ENCODE data around the gene CCL26.

CCL26 gene

DNA sequence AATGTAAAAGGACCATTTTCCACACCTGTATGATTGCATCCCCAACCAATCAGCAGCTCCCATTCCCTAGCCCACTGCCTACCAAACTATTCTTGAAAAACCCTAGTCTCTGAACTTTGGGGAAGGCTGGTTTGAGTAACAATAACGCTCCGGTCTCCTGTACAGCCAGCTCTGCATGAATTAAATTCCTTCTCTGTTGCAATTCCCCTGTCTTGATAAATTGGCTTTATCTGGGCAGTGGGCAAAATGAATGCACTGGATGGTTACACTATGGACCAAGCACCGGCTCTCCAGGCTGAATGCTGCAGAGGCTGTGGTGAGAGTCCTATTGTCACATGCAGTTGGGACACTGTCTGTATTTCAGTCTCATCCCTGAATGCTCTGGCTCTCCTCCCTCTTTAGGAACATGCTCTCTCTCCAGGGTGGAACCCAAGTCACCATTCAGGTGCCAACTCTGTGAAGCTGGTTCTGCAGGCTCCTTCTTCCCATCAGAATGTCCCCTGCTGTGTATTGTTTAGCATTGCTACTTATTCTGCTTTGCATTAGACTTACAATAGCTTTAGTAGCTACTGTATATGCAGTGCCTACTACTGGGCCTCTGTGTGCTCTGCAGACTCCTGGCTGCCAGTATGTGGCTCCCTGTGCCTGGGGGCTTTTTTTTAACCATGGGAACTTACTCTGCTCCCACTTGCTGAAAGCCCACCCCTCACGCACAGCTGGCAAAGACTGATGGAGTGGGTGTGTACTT lies 34.7 kb upstream of the CCL26 start:
- H3K4me3 ChIP-seq (ENCODE audit: low read depth, low read length), result no peak overlapping the region
- TF ChIP-seq, protein P1, sequence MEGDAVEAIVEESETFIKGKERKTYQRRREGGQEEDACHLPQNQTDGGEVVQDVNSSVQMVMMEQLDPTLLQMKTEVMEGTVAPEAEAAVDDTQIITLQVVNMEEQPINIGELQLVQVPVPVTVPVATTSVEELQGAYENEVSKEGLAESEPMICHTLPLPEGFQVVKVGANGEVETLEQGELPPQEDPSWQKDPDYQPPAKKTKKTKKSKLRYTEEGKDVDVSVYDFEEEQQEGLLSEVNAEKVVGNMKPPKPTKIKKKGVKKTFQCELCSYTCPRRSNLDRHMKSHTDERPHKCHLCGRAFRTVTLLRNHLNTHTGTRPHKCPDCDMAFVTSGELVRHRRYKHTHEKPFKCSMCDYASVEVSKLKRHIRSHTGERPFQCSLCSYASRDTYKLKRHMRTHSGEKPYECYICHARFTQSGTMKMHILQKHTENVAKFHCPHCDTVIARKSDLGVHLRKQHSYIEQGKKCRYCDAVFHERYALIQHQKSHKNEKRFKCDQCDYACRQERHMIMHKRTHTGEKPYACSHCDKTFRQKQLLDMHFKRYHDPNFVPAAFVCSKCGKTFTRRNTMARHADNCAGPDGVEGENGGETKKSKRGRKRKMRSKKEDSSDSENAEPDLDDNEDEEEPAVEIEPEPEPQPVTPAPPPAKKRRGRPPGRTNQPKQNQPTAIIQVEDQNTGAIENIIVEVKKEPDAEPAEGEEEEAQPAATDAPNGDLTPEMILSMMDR (IDR thresholded peaks at IDR 0.05; ENCODE audit: borderline replicate concordance, insufficient read depth, low read depth, low read length), result no peak

DNA sequence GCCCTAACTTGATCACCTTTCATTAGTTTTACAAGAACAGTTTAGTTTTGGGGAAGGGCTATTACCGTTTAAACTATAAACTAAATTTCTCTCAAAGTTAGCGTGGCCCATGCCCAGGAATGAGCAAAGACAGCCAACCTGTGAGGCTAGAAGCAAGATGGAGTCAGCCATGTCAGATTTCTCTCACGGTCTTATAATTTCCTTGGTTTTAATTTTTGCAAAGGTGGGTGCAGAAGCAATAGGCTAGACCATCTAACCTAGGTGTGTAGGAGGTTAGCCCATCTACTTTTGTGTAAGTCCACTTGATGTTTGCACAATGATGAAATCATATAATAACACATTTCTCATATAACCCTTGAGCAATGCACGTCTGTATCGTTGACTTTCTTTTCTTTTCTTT lies 32.7 kb upstream of the CCL26 start:
- H3K4me3 ChIP-seq (ENCODE audit: low read depth, low read length), result no peak overlapping the region
- TF ChIP-seq, protein P1 (IDR thresholded peaks at IDR 0.05; ENCODE audit: borderline replicate concordance, insufficient read depth, low read depth, low read length), result no peak

DNA sequence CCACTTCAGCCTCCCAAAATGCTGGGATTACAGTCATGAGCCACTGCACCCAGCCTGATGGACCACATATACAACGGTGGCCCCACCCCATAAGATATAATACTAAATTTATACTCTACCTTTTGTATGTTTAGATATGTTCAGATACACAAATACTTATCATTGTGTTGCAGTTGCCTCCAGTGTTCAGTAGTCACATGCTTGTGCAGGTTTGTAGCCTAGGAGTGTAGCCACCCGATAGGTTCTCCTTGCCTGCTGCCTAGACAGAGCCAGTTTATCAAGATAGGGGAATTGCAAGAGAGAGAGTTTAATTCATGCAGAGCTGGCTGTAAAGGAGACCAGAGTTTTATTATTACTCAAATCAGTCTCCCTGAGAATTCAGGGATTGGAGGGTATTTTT lies 32.0 kb upstream of the CCL26 start:
- TF ChIP-seq, protein P1 (IDR thresholded peaks at IDR 0.05; ENCODE audit: borderline replicate concordance, insufficient read depth, low read depth, low read length), result no peak
- no peak overlapping the region for H3K4me3 ChIP-seq (ENCODE audit: low read depth, low read length)

DNA sequence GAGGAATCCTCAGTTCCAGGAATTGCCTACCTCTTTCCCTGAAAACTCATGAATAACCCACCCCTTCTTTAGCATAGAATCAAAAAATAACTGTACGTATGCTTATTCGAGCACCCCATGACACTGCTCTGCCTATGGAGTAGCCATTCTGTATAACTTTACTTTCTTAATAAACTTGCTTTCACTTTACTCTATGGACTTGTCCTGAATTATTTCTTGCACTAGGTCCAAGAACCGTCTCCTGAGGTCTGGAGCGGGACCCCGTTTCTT lies 30.5 kb upstream of the CCL26 start:
- H3K4me3 ChIP-seq (ENCODE audit: low read depth, low read length), result no peak overlapping the region
- TF ChIP-seq, protein P1 (IDR thresholded peaks at IDR 0.05; ENCODE audit: borderline replicate concordance, insufficient read depth, low read depth, low read length), result no peak

DNA sequence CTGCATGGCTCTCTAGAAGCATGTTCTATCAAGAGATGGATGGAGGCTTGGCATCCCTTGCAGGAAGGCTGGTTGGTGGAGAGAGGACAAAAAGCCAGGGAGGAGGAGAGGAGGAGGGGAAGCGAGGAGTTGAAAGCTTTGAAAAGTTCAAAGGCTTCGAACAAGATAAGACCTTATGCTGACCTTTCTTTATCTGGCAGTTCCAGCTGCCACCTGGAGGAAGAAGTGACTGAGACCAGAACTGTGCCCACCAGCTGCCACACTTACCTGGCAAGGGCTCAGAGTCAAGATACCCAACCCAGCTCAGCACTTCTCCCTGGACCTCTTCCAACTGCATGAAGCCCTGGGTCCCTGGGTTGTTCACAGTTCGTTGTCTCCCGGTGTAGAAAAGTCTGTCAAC lies 26.8 kb upstream of the CCL26 start:
- TF ChIP-seq, protein P1 (IDR thresholded peaks at IDR 0.05; ENCODE audit: borderline replicate concordance, insufficient read depth, low read depth, low read length), result no peak
- H3K4me3 ChIP-seq (ENCODE audit: low read depth, low read length), result no peak overlapping the region

DNA sequence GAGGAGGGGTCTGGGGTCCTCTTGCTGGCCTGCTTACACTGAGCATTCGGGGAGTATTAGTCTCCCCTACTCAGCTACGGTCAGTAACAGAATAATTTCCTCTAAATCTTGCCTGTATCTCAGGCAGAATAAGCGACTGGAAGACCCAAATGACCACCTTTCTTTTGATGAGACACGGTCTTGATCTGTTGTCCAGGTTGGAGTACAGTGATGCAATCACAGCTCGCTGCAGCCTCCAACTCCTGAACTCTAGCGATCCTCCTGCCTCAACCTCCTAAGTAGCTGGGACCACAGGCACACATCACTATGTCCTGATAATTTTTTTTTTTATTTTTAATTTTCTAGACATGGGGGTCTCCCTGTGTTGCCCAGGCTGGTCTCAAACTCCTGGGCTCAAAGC lies 24.4 kb upstream of the CCL26 start:
- TF ChIP-seq, protein P1 (IDR thresholded peaks at IDR 0.05; ENCODE audit: borderline replicate concordance, insufficient read depth, low read depth, low read length), result no peak
- no peak overlapping the region for H3K4me3 ChIP-seq (ENCODE audit: low read depth, low read length)

DNA sequence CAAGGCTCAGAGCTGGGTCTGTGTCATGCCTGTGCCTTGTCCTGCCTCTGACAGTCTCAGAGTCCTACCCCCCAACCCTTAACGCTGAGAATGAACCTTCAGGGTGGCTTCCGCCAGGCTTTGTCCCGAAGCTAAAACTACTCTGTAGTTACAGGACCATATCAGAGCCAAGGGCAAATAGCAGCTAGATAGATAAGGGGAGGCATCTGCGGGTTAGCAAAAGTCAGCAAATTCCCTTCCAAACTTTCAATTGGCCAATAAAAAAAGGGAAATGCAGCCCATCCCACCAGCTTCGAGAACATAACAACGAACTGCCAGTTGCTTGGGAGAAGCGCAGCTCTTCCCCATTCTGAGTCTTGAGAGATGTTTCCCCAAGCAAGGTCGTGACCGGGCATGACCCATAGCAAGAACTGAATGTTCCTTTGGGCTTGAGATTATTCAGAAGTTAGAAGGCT lies 23.8 kb upstream of the CCL26 start:
- TF ChIP-seq, protein P1 (IDR thresholded peaks at IDR 0.05; ENCODE audit: borderline replicate concordance, insufficient read depth, low read depth, low read length), result no peak
- no peak overlapping the region for H3K4me3 ChIP-seq (ENCODE audit: low read depth, low read length)
